GM12872 (cell line): Measurements from ENCODE around the gene RSRC1.

ENCODE experiments used
- TF ChIP-seq, protein P1 (sequence below): IDR thresholded peaks from 3 replicates; pipeline ENCODE4 v1.5.1; 2011; ENCODE audit warnings: low read depth, mild to moderate bottlenecking, low read length, moderate library complexity; ENCODE audit not compliant: insufficient read depth

The RSRC1 gene

DNA sequence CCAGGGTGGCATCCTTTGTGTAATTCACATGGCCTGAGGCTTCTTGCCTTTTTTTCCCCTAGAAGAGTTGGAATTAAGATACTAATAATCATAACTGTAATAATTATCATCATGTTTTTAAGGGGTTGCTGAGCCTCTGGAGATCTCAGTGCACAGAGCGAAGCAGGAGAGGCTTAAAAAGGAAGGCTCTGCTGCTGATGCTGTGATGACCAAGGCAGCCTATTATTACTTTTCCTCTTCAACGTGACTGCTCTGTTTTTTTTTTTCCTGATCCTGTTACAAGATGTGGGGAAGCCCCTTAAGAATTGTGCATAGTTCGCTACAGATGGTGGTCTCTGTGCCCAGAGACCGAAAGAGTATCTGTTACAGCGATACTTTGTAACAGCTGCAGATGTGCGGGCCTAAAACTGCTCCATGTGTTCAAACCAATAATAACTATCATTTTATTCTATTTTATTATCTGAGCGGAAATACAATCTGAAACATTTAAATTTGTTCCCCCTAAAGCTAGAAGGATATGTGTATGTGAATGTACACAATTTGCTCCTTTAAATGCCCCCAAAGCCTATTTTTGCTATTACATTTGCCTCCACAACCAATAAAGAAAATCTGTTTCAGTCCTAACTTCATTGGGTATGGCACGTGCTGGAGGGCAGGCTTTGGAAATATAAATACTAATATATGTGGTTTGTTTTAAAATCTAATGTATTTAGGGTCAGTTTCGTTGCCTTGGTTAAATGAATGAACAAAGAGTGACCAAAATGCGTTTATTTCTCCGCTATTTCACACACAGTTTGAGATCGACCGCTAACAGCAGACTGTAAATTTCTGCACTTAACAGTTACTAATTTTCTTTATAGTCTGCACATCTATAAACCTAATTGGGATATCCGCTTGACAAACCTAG, 8.3 kb upstream of the RSRC1 start:
- TF ChIP-seq, protein P1, sequence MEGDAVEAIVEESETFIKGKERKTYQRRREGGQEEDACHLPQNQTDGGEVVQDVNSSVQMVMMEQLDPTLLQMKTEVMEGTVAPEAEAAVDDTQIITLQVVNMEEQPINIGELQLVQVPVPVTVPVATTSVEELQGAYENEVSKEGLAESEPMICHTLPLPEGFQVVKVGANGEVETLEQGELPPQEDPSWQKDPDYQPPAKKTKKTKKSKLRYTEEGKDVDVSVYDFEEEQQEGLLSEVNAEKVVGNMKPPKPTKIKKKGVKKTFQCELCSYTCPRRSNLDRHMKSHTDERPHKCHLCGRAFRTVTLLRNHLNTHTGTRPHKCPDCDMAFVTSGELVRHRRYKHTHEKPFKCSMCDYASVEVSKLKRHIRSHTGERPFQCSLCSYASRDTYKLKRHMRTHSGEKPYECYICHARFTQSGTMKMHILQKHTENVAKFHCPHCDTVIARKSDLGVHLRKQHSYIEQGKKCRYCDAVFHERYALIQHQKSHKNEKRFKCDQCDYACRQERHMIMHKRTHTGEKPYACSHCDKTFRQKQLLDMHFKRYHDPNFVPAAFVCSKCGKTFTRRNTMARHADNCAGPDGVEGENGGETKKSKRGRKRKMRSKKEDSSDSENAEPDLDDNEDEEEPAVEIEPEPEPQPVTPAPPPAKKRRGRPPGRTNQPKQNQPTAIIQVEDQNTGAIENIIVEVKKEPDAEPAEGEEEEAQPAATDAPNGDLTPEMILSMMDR: no peak

DNA sequence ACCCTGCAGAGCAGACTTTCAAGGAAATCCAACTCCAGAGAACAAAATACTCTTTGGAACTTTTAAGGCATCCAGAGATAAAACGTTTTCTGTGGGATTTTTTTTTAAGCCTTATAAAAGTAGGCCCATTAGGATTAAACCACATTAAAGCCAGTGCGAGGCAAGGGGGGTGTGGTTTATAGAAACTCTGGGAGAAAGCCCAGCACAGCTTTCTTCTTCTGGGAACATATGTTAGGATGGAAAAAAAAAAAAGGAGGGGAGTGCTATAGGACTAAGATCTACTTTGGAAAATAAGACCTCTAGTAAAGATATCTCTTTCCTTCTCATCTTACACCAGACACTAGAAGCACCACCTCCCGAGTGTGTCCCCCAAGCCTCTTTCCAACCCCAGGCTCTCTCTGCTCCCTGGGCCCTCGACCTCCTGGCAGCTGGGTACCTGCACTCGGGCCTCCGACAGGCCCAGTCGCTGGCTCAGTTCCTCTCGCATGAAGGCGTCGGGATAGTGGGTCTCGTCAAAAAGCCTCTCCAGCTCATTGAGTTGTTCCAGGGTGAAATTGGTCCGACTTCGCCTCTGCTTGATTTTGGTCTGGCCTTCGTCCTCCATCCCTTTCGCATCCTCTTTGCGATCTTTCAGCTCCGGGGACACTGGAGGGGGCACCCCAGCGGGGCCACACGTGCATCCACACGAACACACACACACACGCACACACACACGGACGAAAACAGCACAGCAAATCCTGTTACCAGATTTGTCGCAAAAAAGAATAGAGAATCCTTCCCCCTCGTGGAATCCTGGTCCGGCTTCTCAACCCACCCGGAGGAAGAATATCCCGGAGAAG, 7.4 kb upstream of the RSRC1 start:
- TF ChIP-seq, protein P1: no peak

DNA sequence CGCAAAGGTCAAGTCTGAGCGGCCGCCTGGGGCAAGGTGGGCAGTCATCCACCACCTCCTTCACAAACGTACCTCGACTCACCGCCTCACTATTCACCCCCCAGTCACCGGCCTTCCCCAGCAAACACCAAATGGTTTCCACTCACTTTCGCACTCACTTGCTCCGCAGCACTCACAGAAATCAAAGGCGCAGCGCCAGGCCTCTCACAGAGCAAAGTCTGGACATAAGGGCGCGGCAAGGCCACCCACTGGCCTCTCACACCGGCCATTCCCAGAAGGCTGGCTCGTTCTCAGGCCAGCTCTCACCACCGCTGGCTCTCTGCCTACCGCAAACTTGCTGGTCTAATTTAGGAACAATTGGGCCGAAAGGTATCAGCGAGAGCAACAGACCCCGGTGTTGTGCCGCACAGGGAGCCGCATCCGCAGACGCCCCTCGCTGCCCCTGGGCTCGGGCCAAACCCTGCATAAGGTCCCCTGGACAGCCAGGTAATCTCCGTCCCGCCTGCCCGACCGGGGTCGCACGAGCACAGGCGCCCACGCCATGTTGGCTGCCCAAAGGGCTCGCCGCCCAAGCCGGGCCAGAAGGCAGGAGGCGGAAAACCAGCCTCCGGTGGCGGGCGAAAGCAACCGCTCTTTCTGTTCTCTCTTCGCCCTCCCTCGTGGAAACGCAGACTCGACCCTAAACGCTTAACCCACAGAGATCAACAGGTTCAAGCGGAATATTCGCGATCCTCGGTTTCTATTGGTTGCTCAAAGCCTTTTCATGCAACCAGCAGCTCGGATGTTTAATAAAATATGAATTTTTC, 6.6 kb upstream of the RSRC1 start:
- TF ChIP-seq, protein P1: no peak

DNA sequence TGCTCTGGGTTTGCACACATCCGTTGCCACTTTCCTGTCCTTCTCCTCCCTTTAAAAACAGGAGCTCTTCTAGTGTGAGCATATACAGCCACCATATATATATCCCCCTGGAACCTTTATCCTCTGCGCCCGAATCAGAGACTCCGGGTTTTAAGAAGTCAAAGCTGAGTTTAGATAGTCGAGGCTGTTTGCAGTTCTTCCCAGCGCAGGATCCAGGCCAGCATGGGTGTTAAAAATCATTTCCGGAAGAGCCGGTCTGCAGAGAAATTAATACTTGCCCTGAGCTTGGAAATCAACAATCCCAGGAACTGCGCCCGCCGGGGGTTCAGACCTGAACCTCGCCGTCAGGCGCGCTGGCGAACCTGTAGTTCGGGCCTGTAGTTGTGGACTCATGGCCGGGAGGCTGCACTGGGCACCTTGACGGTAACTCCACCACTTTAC, 6.0 kb upstream of the RSRC1 start:
- TF ChIP-seq, protein P1: no peak

DNA sequence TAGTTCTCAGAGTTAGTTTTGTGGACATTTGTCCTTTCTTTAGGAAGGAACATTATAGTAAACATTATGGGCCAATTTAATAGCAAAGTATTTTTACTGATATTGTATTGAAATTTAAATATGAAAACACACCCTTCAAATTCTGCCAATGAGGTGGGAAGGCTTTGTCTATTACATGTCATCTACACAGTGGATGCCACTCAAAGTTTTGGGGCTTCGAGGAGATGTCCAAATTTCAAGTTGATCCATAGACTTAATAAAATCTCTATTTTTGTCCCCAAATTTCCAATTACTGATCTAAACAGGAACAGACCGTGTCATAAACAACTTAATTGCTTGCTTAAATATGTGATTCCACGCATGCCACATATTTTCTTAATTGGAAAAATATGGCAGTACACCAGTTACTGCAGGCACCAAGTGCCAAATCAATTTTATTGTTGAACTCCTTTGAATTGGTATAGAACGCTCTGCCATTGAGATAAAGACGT, 5.4 kb upstream of the RSRC1 start:
- TF ChIP-seq, protein P1: no peak

DNA sequence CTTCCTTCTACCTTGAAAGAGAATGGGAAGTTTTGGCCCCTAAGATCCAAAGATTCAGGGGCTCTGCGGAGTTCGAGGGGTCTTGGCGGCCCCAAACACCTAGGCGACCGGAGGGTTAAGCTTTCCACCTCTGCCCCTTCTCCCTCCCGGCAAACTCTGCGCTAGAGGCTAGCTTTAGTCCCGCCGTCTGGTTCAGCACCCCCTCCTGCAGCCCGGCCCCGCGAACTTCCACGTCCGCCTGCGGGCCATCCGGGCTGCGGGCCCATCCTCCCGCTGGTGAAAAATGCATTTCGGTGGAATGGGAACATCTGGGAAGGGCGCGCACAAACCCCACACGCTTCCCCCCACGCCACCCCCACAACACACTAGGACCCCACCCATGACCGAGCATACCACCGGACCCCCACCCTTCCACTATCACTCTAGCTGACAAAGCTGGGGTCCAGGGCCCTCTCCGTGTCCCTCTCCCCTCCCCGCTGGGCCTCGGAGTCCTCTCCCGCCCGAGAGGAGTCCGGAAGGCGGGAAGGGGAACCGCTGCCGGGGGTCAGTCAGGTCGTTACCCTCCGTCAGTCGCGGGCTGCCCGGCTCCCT, 4.7 kb upstream of the RSRC1 start:
- TF ChIP-seq, protein P1: no peak
